Pancreas (tissue), 10 donors: ENCODE results near the gene PHETA1. TPM values are rescaled to one million over a fixed set of nuclear protein-coding genes. Genes with fewer than 3 reads are reported as not detected.
"Not testable (repeated sequence)": the region's sequence is repeated elsewhere in the genome, so short reads cannot be mapped to it uniquely, and the experiment has no call there.

ENCODE experiments used
- ATAC-seq, 4 donors: fragments of 200-7000 bp; cut with Tn5 transposase; one replicate each; pipeline versions ENCODE4 v1.8.0 to v1.9.1; 2020; ENCODE audit warnings: mild to moderate bottlenecking in 4 of 4, moderate library complexity in 4 of 4
- DNase-seq, 6 donors: peaks; one replicate each; pipeline ENCODE4 v3.0.0-alpha.2; 2020
- FAIRE-seq: peaks from 2 replicates; lab custom pipeline; 2012; peaks lifted over from hg19 to GRCh38; lab: Jason Lieb, UNC
- H3K27ac ChIP-seq, 4 donors: fragments of 200-600 bp; sonication (generic); 1 replicate in 3 of 4; 2 replicates in 1 of 4; pipeline versions ENCODE4 v1.5.0 to v1.8.0; 2020
- H3K27me3 ChIP-seq, 4 donors: fragments of 200-600 bp; one replicate each; pipeline ENCODE4 v1.8.0; 2021
- H3K36me3 ChIP-seq, 3 donors: fragments of 200-600 bp; sonication (generic) in 1 of 3; one replicate each; pipeline versions ENCODE4 v1.5.0 to v1.8.0; 2020 to 2021
- H3K4me1 ChIP-seq, 3 donors: fragments of 200-600 bp; one replicate each; pipeline ENCODE4 v1.8.0; 2021
- H3K4me3 ChIP-seq, 4 donors: fragments of 200-600 bp; sonication (generic) in 2 of 4; one replicate each; pipeline versions ENCODE4 v1.5.0 to v1.8.0; 2020 to 2021
- H3K9me3 ChIP-seq, 4 donors: fragments of 200-600 bp; one replicate each; pipeline ENCODE4 v1.8.0; 2021
- CTCF ChIP-seq, 4 donors: fragments of 200-600 bp; sonication (generic) in 3 of 4; IDR thresholded peaks; one replicate each; pipeline versions ENCODE4 v1.5.0 to v1.8.0; 2021; ENCODE audit warnings: antibody characterized with exemption in 4 of 4
- WGBS, 2 donors: extraction: QIAGEN DNeasy Blood & Tissue Kit; methylation state at CpG; one replicate each; pipeline ENCODE4 v1.1.7; 2013; 5-methylcytosine and 5-hydroxymethylcytosine counted together
- intact Hi-C, 3 donors: fragments of 100-400 bp; cut with DNase I; formaldehyde crosslinking; loops; one replicate each; pipeline versions ENCODE4 v1.11.1 to v1.14.2; 2022
- polyA plus RNA-seq, 2 donors: library from polyadenylated mRNA; stranded (reverse); fragments of 200-250 nt; gene quantifications; one replicate each; pipeline ENCODE4 v1.2.3, GENCODE V29; 2013
- total RNA-seq, 6 donors: library from RNA; stranded (reverse); fragmentation: NEBNext Ultra II Directional in 4 of 6; extraction: Animal tissue kit (Norgen Biotek cat#: 25700) in 4 of 6; gene quantifications; one replicate each; pipeline versions ENCODE4 v1.2.1 to v1.2.4, GENCODE V29; 2021 to 2023
- donor health status: healthy with polysubstance abuse.
- donor health status: DM: no; HTN: no; CAD: no; lungs with moderate emphysema.
- donor health status: DM: no; HTN: no; CAD: no.
- donor health status: control.
- donor health status: control.
- donor health status: Bipolar disorder and iron deficiency.
- donor health status: DM: yes; HTN: yes; CAD: no.
- donor health status: DM: no; HTN: no; CAD: no.
- donor health status: DM: no; HTN: no; CAD: no.
- donor health status: DM: yes; HTN: yes; CAD: no.

Gene PHETA1
- total and polyA plus RNA-seq, 8 donors = 11.2 to 25.3 (median 18.6) TPM

GRCh38 chr12:111387747-111388323, 18.9 kb upstream of the PHETA1 start:
- no peak for TF ChIP-seq CTCF (IDR thresholded peaks at IDR 0.05)
- no peaks in the 10 kb centered on the region for H3K27me3 ChIP-seq
- H3K4me3 ChIP-seq = no peak overlapping the region
- H3K27ac ChIP-seq = no peak overlapping the region
- WGBS, 2 donors = 76 to 80% methylated on average over 9 of the region's 9 CpGs
- DNase-seq = no peak
- ATAC-seq = no peak
- H3K36me3 ChIP-seq = no peaks in the 10 kb centered on the region
- H3K4me1 ChIP-seq = no peaks in the 10 kb centered on the region
- no peaks in the 10 kb centered on the region for H3K9me3 ChIP-seq
- FAIRE-seq = no peak
- intact Hi-C loops = no loop called here

GRCh38 chr12:111386885-111387284, 18.0 kb upstream of the PHETA1 start:
- FAIRE-seq = no peak
- no peak overlapping the region for H3K27ac ChIP-seq
- H3K4me3 ChIP-seq = no peak overlapping the region
- no peaks in the 10 kb centered on the region for H3K4me1 ChIP-seq
- no peaks in the 10 kb centered on the region for H3K9me3 ChIP-seq
- H3K36me3 ChIP-seq = no peaks in the 10 kb centered on the region
- H3K27me3 ChIP-seq = no peaks in the 10 kb centered on the region
- intact Hi-C loops = no loop called here
- TF ChIP-seq CTCF (IDR thresholded peaks at IDR 0.05) = no peak
- WGBS, 2 donors = 51 to 58% methylated on average over 3 of the region's 3 CpGs
- no peak for ATAC-seq
- DNase-seq = no peak

GRCh38 chr12:111384596-111384995, 15.7 kb upstream of the PHETA1 start:
- Histone ChIP-seq H3K27ac (no peak overlapping the region), H3K4me1 (no peaks in the 10 kb centered on the region), H3K9me3 (no peaks in the 10 kb centered on the region), H3K27me3 (no peaks in the 10 kb centered on the region), H3K4me3 (no peak overlapping the region), H3K36me3 (no peaks in the 10 kb centered on the region)
- DNase-seq (no peak), FAIRE-seq (no peak), ATAC-seq (no peak)
- intact Hi-C loops = no loop called here
- WGBS, 2 donors = 48 to 60% methylated on average over 5 of the region's 5 CpGs
- no peak for TF ChIP-seq CTCF (IDR thresholded peaks at IDR 0.05)

GRCh38 chr12:111379942-111380554, 11.2 kb upstream of the PHETA1 start:
- DNase-seq (no peak), ATAC-seq (no peak), FAIRE-seq (no peak)
- Histone ChIP-seq H3K4me1 (no peaks in the 10 kb centered on the region), H3K4me3 (no peak overlapping the region), H3K27me3 (no peaks in the 10 kb centered on the region), H3K9me3 (no peaks in the 10 kb centered on the region), H3K36me3 (no peaks in the 10 kb centered on the region), H3K27ac (no peak overlapping the region)
- 94 to 95% methylated on average over 6 of the region's 6 CpGs for WGBS, 2 donors
- intact Hi-C loops = no loop called here
- no peak for TF ChIP-seq CTCF (IDR thresholded peaks at IDR 0.05)

- no peaks in the 10 kb centered on the region for H3K9me3 ChIP-seq
- intact Hi-C loops = no loop called here
- ATAC-seq (no peak), FAIRE-seq (no peak), DNase-seq (no peak)
- WGBS, 2 donors = 93 to 97% methylated on average over 3 of the region's 3 CpGs
- no peaks in the 10 kb centered on the region for H3K4me1 ChIP-seq
- no peak overlapping the region for H3K27ac ChIP-seq
- H3K4me3 ChIP-seq = no peak overlapping the region
- H3K27me3 ChIP-seq = no peaks in the 10 kb centered on the region
- no peaks in the 10 kb centered on the region for H3K36me3 ChIP-seq
- no peak for TF ChIP-seq CTCF (IDR thresholded peaks at IDR 0.05)
Measured at GRCh38 chr12:111377440-111377839, 8.5 kb upstream of the PHETA1 start.

- whole genome bisulfite sequencing, 2 donors = 93 to 100% methylated on average over 1 of the region's 1 CpG
- intact Hi-C loops, H3K9me3 ChIP-seq, ATAC-seq, H3K36me3 ChIP-seq, H3K4me3 ChIP-seq, DNase-seq, FAIRE-seq, H3K27me3 ChIP-seq, H3K27ac ChIP-seq, H3K4me1 ChIP-seq: not testable (repeated sequence)
Measured at GRCh38 chr12:111373231-111373630, 4.3 kb upstream of the PHETA1 start.
